Measurements from ENCODE around the gene LHX4. TPM values are rescaled to one million over a fixed set of nuclear protein-coding genes. Genes with fewer than 3 reads are reported as not detected.

Gene LHX4
- total and polyA plus RNA-seq, 10 of the 15 experiments (the other 5 are each of a cell fraction or from before 2014, with no cell fraction given) = 0.05 to 0.80 (median 0.32) TPM; not detected in 6

- 65% methylated on average over 8 of the region's 8 CpGs for WGBS (ENCODE audit: insufficient coverage, insufficient replicate concordance, low lambda C conversion rate, missing lambda C conversion rate)
- intact Hi-C loops (cut with micrococcal nuclease; ENCODE audit: unreplicated experiment) (loop anchor here (1.0 to 2.0 kb wide), 2 partner anchors 228 to 294 kb away; no protein-coding TSS in a partner anchor), in situ Hi-C loops (cut with MboI) (no loop called here)
- no peak overlapping the region for H2AFZ ChIP-seq (ENCODE audit: control insufficient read depth, low read depth, low read length)
- no peak overlapping the region for H3K4me3 ChIP-seq
- peaks cover 0 to 8% of the 10 kb centered on the region in 2 experiments; a peak in 3 of 4 replicates for H3K36me3 ChIP-seq (ENCODE audit: control insufficient read depth in 2 of 2, insufficient read depth in 2 of 2, low read length in 1 of 2)
- no TSS peak for BruUV-seq (replicated peaks)
- FAIRE-seq (no peak), ATAC-seq (no peak), DNase-seq (ENCODE audit: low read depth, low spot score) (no peak)
- no peaks in the 10 kb centered on the region for H3K27me3 ChIP-seq (replicated peaks in 1 of 2; ENCODE audit: control insufficient read depth in 2 of 2, insufficient read depth in 2 of 2, low read length in 1 of 2)
- H3K79me2 ChIP-seq (ENCODE audit: control insufficient read depth, insufficient read depth, low read length) = no peaks in the 10 kb centered on the region
- H3K9me3 ChIP-seq (replicated peaks; ENCODE audit: control insufficient read depth, insufficient read depth, low read length) = no peaks in the 10 kb centered on the region
- H4K20me1 ChIP-seq (ENCODE audit: control insufficient read depth, insufficient read depth) = no peaks in the 10 kb centered on the region
- no peak overlapping the region for H3K4me2 ChIP-seq (ENCODE audit: control insufficient read depth, insufficient read depth)
- H3K4me1 ChIP-seq (ENCODE audit: control insufficient read depth, insufficient read depth, low read length) = no peaks in the 10 kb centered on the region
- ChIA-PET RAD21 (ENCODE audit: unreplicated experiment) (interaction anchor here (1.0 to 2.9 kb wide), 4 partner anchors 9 to 294 kb away, joined by 3 to 9 read pairs (median 4); no protein-coding TSS in a partner anchor), SMC1A (ENCODE audit: uncharacterized antibody, unreplicated experiment) (interaction anchor here (1.2 to 2.0 kb wide), 6 partner anchors 9 to 293 kb away, joined by 4 to 7 read pairs (median 4); no protein-coding TSS in a partner anchor), CTCF (interaction anchor here (1.1 to 4.0 kb wide), 14 partner anchors 9 to 674 kb away, joined by 3 to 36 read pairs (median 5); no protein-coding TSS in a partner anchor), POLR2A (interaction anchor here (0.5 to 0.7 kb wide), 2 partner anchors 646 to 1239 kb away, joined by 3 to 7 read pairs; no protein-coding TSS in a partner anchor)
- no peak overlapping the region for H3K9ac ChIP-seq (ENCODE audit: control insufficient read depth, insufficient read depth, low read length)
- H3K27ac ChIP-seq (ENCODE audit: control insufficient read depth, insufficient read depth) = no peak overlapping the region
- TF ChIP-seq WRNIP1 (IDR thresholded peaks at IDR 0.05; ENCODE audit: borderline replicate concordance, low read depth, low read length) = no peak
- TF ChIP-seq ZBTB11 (CRISPR knock-in tag; IDR thresholded peaks at IDR 0.05) = no peak
- TF ChIP-seq STAT1 (conservative IDR thresholded peaks at IDR 0.05) = no peak
- no peak for TF ChIP-seq IKZF1 (conservative IDR thresholded peaks at IDR 0.05)
- no peak for TF ChIP-seq ZNF384 (IDR thresholded peaks at IDR 0.05; ENCODE audit: borderline replicate concordance, low read depth, low read length)
- no peak for TF ChIP-seq MAX (IDR thresholded peaks at IDR 0.05; ENCODE audit: low read depth, low read length)
- no peak for TF ChIP-seq PRDM15 (CRISPR knock-in tag; IDR thresholded peaks at IDR 0.05)
- TF ChIP-seq SIN3A (IDR thresholded peaks at IDR 0.05; ENCODE audit: low read depth, low read length) = no peak
- TF ChIP-seq NR2C2 (IDR thresholded peaks at IDR 0.05; ENCODE audit: borderline replicate concordance, control insufficient read depth, insufficient read length, low read depth) = no peak
- no peak for TF ChIP-seq SUPT20H (IDR thresholded peaks at IDR 0.05; ENCODE audit: borderline replicate concordance, control insufficient read depth, low read depth, low read length)
- no peak for TF ChIP-seq JUND (IDR thresholded peaks at IDR 0.05; ENCODE audit: low read depth, low read length)
- TF ChIP-seq SP1 (IDR thresholded peaks at IDR 0.05; ENCODE audit: low read depth, low read length) = no peak
- TF ChIP-seq MXI1 (IDR thresholded peaks at IDR 0.05; ENCODE audit: low read depth, low read length) = no peak
- TF ChIP-seq YBX1 (IDR thresholded peaks at IDR 0.05) = no peak
- TF ChIP-seq POLR2A (IDR thresholded peaks at IDR 0.05; ENCODE audit: low read depth, low read length) = no peak
- TF ChIP-seq BCL11A (IDR thresholded peaks at IDR 0.05; ENCODE audit: low read depth, low read length) = no peak
These were observed 41.3 kb upstream of the LHX4 start for GRCh38 chr1:180188684-180189175.
